Activated T-cell treated with anti-CD3 and anti-CD28 coated beads, Interleukin-2, amount 50 U/mL, for 48 hours (primary cell): ENCODE results near the gene CAND1.
"Not testable (repeated sequence)": the region's sequence is repeated elsewhere in the genome, so short reads cannot be mapped to it uniquely, and the experiment has no call there.

Experiments used
- DNase-seq, 2 experiments: peaks; one replicate each; pipeline ENCODE4 v3.0.0-alpha.2; 2020

CAND1 gene

GRCh38 chr12:67284561-67284960, 15.4 kb downstream of the CAND1 start:
- no peak for DNase-seq

GRCh38 chr12:67286257-67286656, 17.1 kb downstream of the CAND1 start:
- DNase-seq, result no peak

- DNase-seq, result no peak
Observed at GRCh38 chr12:67287311-67287710, 18.2 kb downstream of the CAND1 start.

- no peak for DNase-seq
Observed at GRCh38 chr12:67288561-67288960, 19.4 kb downstream of the CAND1 start.

GRCh38 chr12:67290378-67290777, 21.2 kb downstream of the CAND1 start:
- DNase-seq, result no peak

GRCh38 chr12:67299526-67299925, 30.4 kb downstream of the CAND1 start:
- no peak for DNase-seq

GRCh38 chr12:67299926-67300325, 30.8 kb downstream of the CAND1 start:
- DNase-seq, result no peak

GRCh38 chr12:67302162-67302561, 33.0 kb downstream of the CAND1 start:
- no peak for DNase-seq

- no peak for DNase-seq
Observed at GRCh38 chr12:67305544-67305943, 36.4 kb downstream of the CAND1 start.

GRCh38 chr12:67306712-67307111, 37.6 kb downstream of the CAND1 start:
- no peak for DNase-seq

- DNase-seq, result no peak
Observed at GRCh38 chr12:67315661-67316060, 46.5 kb downstream of the CAND1 start.

- no peak for DNase-seq
Observed at GRCh38 chr12:67318786-67319185, 49.6 kb downstream of the CAND1 start.

- DNase-seq, result no peak
Observed at GRCh38 chr12:67319936-67320335, 50.8 kb downstream of the CAND1 start.

- no peak for DNase-seq
Observed at GRCh38 chr12:67320614-67321295, 51.6 kb downstream of the CAND1 start.

GRCh38 chr12:67322580-67322979, 53.4 kb downstream of the CAND1 start:
- DNase-seq, result no peak

GRCh38 chr12:67323007-67323406, 53.8 kb downstream of the CAND1 start:
- no peak for DNase-seq

GRCh38 chr12:67326637-67327036, 57.5 kb downstream of the CAND1 start:
- DNase-seq, result no peak

GRCh38 chr12:67327466-67327865, 58.3 kb downstream of the CAND1 start:
- DNase-seq, result no peak

GRCh38 chr12:67331123-67331522, 62.0 kb downstream of the CAND1 start:
- DNase-seq, result no peak

GRCh38 chr12:67331828-67332227, 62.7 kb downstream of the CAND1 start:
- no peak for DNase-seq

- DNase-seq, result no peak
Observed at GRCh38 chr12:67333649-67334048, 64.5 kb downstream of the CAND1 start.

- no peak for DNase-seq
Observed at GRCh38 chr12:67338426-67338825, 69.3 kb downstream of the CAND1 start.

- no peak for DNase-seq
Observed at GRCh38 chr12:67339530-67339929, 70.4 kb downstream of the CAND1 start.

GRCh38 chr12:67341086-67341485, 71.9 kb downstream of the CAND1 start:
- DNase-seq, result not testable (repeated sequence)

GRCh38 chr12:67344979-67345710, 76.0 kb downstream of the CAND1 start:
- no peak for DNase-seq
